Mammary epithelial cell (primary cell): ENCODE measurements around the gene IRX2.

ENCODE experiments used
- EZH2 ChIP-seq: IDR thresholded peaks from 2 replicates; pipeline ENCODE4 v1.6.1; 2012; ENCODE audit warnings: low read length, inconsistent platforms, borderline replicate concordance
- TF ChIP-seq, protein P1 (sequence below), 2 donors: IDR thresholded peaks in 1 of 2; conservative IDR thresholded peaks in 1 of 2; 2 replicates each; pipeline ENCODE4 v1.5.1; 2011 to 2012; ENCODE audit warnings: inconsistent platforms in 2 of 2, low read length in 2 of 2, mild to moderate bottlenecking in 2 of 2, control low read depth in 1 of 2, low read depth in 1 of 2; ENCODE audit not compliant: insufficient read depth in 1 of 2; ENCODE audit errors: extremely low read depth in 1 of 2

DNA sequence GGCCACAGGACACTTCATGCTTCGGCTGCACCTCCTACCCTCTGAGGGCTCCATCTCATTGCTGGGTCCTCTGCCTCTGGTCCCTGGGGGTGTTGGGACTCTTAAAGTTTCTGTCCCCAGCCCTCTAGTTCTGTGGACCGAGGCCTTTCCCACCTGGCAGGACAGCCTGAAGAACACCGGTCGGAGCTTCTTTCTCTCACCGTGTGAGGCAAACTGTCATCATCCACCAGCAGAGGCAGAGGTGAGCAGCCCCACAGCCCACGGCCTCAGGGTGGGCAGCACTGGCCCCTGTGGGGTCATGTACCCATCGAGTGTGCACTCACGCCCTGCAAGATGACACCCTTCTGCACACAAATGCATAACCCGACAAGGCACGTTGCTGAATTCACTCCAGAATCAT is 49.9 kb downstream of the IRX2 start:
- TF ChIP-seq, protein P1, sequence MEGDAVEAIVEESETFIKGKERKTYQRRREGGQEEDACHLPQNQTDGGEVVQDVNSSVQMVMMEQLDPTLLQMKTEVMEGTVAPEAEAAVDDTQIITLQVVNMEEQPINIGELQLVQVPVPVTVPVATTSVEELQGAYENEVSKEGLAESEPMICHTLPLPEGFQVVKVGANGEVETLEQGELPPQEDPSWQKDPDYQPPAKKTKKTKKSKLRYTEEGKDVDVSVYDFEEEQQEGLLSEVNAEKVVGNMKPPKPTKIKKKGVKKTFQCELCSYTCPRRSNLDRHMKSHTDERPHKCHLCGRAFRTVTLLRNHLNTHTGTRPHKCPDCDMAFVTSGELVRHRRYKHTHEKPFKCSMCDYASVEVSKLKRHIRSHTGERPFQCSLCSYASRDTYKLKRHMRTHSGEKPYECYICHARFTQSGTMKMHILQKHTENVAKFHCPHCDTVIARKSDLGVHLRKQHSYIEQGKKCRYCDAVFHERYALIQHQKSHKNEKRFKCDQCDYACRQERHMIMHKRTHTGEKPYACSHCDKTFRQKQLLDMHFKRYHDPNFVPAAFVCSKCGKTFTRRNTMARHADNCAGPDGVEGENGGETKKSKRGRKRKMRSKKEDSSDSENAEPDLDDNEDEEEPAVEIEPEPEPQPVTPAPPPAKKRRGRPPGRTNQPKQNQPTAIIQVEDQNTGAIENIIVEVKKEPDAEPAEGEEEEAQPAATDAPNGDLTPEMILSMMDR (conservative IDR thresholded peaks at IDR 0.05 in 1 of 2, IDR thresholded peaks at IDR 0.05 in 1 of 2; ENCODE audit: extremely low read depth in 1 of 2, insufficient read depth in 1 of 2, low read depth in 1 of 2, low read length in 2 of 2), result no peak
- TF ChIP-seq EZH2, result no peak
